HG03045 (cell line): Measurements from ENCODE around the gene RAC2.

Experiments
- ATAC-seq: cut with Tn5 transposase; IDR thresholded peaks from one replicate; pipeline ENCODE4 v1.9.1; 2021; ENCODE audit warnings: mild to moderate bottlenecking, moderate library complexity; ENCODE audit not compliant: unreplicated experiment

The RAC2 gene

DNA sequence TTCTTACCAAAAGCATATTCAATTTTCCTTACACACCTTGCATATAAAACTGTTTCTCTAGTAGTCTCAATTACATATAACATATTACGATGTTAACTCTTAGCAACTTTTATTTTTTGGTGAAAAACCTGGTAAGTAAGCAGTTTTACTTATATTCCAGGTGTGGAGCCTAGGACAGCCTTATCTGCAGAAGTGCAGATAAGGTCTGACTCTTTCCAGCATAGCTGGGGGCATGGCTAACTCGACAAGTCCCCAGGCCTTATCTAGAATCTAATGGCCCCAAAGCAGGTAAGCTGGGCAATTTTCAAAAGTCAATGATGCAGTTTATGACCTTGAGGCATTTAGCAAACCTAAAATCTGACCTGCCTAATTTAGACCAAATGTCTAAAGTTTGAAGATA lies 51.9 kb downstream of the RAC2 start:
- no peak for ATAC-seq

GRCh38 chr22:37190262-37190780 lies 53.7 kb downstream of the RAC2 start:
- ATAC-seq = no peak

DNA sequence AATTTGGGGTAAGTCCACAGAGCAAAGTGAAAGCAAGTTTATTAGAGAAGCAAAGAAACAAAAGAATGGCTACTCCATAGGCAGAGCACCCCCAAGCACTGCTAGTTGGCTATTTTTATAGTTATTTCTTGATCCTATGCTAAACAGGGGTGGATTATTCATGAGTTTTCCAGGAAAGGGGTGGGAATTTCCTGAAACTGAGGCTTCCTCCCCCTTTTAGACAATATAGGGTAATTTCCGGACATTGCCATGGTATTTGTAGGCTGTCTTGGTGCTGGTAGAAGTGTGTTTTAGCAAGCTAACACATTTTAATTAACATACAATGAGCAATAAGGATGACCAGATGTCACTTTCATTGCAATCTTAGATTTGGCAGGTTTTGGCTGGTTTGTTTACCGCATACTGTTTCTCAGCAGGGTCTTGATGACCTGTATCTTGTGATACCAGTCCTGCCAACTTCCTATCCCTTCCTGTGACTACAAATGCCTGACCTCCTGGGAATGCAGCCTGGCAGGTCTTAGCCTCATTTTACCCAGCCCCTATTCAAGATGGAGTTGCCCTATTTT lies 55.1 kb downstream of the RAC2 start:
- no peak for ATAC-seq

- no peak for ATAC-seq
Observed at GRCh38 chr22:37187891-37188761, 55.9 kb downstream of the RAC2 start, which contains the start of gene C1QTNF6. C1QTNF6 (minus strand) TSS chr22:37188247; CDS start chr22:37188213, 34 bp downstream.

- ATAC-seq = no peak
Observed at GRCh38 chr22:37187552-37187890, 56.5 kb downstream of the RAC2 start.

DNA sequence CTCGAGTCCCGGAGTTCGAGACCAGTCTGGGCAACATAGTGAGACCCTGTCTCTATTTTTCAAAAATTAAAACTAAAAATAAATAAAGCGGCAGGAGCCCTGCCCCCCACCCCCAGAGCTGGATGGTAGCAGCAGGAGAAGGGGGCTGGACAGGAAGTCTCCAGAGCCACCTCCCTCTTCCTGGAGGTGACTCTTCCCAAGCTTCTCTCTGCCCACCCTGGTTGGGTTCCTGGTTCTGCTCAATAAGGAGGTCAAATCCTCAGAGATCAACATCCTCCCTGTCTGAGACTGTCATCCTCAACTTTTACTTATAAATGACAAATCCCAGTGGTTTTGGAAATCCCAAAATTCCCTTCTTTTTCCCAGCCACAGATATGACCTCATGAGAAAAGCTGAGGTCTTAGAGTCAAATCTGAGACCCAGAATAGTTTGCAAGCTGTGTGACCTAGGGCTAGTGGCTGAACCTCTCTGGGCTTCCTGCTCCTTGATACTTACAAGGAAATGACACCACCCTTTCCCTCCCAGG lies 57.0 kb downstream of the RAC2 start:
- ATAC-seq = no peak

DNA sequence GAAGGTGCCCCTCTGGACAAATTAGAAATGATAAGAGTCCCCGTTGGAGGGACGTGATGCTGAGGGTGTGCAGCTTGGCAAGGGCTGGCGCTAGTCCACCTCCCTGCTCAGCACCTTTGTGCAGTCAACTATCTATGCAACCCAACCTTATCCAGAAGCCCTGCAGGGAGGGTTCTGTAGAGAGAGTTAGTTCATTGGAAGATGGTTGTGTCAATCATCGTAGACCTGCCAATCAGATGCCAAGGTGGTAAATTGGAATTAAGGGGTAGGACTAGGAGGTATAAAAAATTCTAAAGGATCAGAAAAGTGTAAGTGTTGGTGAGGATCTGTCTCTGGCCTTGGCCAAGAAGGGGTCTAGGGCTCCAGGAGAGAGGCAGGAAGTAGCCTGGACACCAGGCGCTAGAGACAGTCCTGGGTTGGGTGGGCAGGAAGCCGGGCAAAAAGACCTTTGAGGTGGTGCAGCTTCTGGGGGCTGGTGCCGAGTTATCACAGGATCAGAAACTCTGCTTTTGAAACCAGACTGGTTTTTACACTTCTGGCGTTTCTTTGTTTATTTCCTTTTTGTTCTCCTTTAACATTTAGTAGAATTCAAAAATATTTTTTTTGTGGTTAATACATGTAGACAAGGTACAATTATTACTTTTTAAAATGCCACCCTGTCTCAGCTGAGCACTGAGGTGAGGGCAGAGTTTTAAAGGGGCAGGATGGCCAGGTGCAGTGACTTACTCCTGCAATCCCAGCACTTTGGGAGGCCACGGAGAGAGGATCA lies 57.7 kb downstream of the RAC2 start:
- ATAC-seq = no peak

DNA sequence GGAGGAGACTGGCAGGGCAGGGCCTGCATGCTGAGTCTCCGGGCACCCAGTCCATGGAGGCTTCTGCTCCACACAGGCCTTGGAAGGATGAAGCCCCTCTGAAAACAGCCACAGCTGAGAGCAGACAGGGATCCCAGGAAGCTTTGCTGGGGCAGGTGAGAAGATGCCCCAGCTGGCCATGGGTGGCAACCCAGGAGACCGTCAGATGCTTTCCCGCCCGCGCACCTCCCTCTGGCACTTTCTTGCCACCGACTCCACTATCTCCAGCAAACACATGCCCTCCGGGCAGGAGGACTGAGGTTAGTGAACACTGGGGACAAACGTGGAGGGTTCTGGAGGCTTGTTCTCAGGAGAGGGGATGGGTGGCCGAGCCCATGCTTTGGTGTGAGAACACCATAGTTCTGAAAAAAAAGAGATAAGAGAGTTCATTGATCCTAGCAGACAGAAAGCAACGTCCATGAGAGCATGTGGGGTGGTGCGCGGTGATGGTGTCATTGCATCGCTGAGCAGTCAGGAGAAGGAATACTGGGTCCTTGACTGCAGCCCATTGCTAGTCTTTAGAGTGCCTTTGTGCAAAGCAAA lies 58.3 kb downstream of the RAC2 start:
- no peak for ATAC-seq

- ATAC-seq = no peak
Observed at GRCh38 chr22:37184816-37185541, 59.1 kb downstream of the RAC2 start.

GRCh38 chr22:37184380-37184755 lies 59.7 kb downstream of the RAC2 start:
- no peak for ATAC-seq

DNA sequence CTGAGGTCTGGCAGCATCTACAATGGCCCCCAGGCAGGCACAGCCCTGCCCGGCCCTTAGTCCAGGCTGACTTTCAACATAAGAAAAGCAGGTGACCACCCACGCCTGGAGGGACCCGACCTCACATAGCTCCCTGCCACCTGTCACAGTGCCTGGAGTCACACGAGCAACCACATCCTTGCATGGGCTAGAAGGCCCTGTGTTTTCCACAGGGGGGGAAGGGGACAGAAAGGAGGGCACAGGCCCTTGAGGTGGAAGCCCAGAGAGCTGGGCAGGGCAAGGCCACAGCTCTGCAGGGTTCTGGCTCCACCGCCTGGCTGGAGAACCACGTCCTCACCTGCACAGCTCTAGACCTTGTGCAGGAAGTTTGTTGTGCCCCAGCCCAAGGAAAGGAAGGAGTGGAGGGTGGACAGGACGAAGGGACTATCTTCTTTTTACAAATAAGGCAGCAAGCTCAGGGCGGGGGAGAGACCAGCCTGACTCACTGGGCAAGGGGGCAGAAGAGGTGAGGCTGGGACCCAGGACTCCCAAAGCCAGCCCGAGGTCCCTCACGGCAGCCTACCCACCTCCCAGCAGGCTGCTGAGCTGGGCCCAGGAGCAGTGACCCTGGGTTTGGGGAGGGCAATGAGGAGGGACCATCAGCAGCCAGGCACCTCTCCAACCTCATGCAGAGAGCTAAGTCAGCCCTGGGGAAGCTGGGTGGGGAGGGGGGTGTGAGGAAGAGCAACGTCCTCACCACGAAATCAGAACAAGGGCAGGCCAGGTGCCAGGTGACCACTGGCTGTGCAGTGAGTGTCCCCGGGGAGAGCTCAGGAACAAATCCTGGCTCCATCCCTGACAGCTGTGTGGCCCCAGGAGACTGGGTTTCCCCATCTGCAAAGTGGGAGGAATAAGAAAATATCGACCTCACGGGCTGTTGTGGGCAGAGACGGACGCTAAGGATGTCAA lies 60.4 kb downstream of the RAC2 start:
- no peak for ATAC-seq

- ATAC-seq = no peak
Observed at GRCh38 chr22:37182949-37183245, 61.2 kb downstream of the RAC2 start.

GRCh38 chr22:37182101-37182948 lies 61.7 kb downstream of the RAC2 start:
- no peak for ATAC-seq

DNA sequence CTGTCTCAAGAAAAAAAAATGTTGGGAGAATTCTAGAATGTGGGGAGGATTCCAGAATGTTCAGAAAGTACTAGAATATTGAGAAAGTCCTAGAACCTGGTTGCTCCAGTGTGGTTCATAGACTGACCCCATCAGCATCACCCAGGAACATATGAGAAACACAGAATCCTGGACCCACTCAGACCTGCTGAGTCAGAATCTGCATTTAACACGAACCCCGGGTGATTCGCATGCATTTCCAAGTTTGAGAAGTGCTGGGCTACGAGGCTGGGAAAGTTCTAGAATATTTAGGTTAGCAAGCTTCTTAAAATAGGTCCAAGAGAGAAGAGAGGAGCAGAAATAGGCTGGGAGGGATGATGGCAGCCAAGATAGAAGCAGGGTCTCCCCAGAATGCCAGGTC lies 62.4 kb downstream of the RAC2 start:
- ATAC-seq = no peak

DNA sequence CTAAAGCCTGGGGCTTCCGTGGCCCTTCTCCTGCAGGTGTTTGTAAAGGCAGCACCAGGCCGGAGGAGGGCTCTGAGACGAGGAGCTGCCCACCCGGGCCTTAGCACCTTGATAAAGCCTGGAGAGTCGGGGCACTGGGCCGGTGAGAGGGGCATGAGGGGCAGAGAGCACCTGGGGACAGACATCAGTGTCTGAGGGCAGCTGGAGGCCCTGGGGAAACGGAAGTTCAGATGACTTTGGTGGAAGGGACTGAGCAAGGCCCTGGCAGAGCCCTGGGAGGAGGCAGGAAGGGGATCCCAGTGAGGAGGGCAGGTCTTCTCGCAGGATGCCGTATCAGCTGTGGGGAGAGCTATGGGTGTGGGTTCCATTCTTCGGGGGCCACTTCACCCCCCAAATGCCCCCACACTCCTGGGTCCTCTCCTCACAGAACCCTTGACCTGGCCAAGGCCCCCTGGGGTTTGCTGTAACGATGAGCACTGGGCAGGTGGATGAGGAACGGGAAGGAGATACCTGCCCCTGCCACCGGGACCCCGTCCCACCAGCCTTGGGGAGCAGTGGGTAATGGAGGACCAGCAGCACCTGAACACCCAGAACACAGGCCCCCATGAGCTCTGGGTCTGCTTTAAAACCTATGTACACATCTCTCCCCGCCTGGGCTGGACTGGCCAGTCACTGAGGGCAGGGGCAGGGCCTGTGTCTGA lies 63.4 kb downstream of the RAC2 start:
- ATAC-seq = no peak

DNA sequence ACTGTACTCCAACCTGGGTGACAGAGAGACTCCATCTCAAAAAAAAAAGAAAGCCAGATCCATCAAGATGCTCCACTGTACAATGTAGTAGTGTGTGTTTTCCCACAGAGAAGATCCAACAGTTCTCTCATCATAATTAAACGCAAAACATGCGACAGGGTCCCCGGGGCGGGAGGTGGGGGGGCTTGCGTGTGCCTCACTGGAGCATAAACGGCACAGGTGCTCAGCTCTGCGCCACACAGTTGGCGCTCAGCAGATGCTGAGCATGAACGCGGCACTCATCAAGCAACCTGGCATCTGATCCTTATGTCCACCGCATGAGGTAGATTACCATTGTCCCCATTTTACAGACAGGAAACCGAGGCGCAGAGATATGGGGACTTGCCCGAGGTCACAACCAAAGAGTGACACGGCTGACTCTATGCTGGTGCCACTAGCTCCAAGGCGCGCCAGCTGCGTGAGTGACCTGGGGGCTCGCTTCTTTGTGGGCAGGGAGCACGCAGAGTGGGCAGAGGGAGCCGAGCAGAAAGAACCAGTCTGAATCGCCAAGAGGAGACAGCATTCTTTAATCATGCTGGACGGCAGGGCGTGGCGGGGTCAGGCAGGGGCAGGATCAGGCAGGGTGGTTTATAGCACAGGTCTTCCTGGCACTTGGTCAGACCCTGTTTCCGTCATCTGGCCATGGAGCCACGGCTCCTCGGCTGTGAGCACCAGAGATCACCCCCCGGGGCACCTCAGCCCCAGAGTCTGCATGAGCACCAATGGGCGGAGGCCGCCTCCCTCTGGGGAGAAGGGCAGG lies 64.2 kb downstream of the RAC2 start:
- no peak for ATAC-seq

- no peak for ATAC-seq
Observed at GRCh38 chr22:37179126-37179470, 65.0 kb downstream of the RAC2 start.
